HepG2 (cell line): ENCODE measurements around the gene NDST1. TPM values are rescaled to one million over a fixed set of nuclear protein-coding genes. Genes with fewer than 3 reads are reported as not detected.

ENCODE experiments used
- GATAD1 ChIP-seq: IDR thresholded peaks from 2 replicates; pipeline ENCODE4 v1.6.1; 2016; ENCODE audit warnings: missing genetic modification reagents, missing compliant biosample characterization
- KDM1A ChIP-seq: IDR thresholded peaks from 2 replicates; pipeline ENCODE4 v1.6.1; 2016; ENCODE audit warnings: missing compliant biosample characterization
- KDM5A ChIP-seq: fragments of 200-600 bp; sonication (generic); IDR thresholded peaks from 2 replicates; pipeline ENCODE4 v1.7.0; 2018; ENCODE audit warnings: antibody characterized with exemption, mild to moderate bottlenecking, low read length, borderline replicate concordance
- NCOA5 ChIP-seq: sonication (generic); formaldehyde crosslinking; IDR thresholded peaks from 2 replicates; pipeline ENCODE4 v1.4.0; 2020; ENCODE audit warnings: missing genetic modification reagents
- NONO ChIP-seq, 2 experiments: fragments of 450-650 bp in 1 of 2; sonication (generic) in 1 of 2; formaldehyde crosslinking in 1 of 2; IDR thresholded peaks in 1 of 2; conservative IDR thresholded peaks in 1 of 2; 2 replicates each; pipeline versions ENCODE4 v1.6.1 to v1.8.0; 2017 to 2022; ENCODE audit warnings: mild to moderate bottlenecking in 1 of 2, missing genetic modification reagents in 1 of 2, moderate library complexity in 1 of 2
- PHF8 ChIP-seq: sonication (generic); formaldehyde crosslinking; IDR thresholded peaks from 2 replicates; pipeline ENCODE4 v1.5.0; 2020; ENCODE audit warnings: missing genetic modification reagents
- REPIN1 ChIP-seq: sonication (generic); formaldehyde crosslinking; IDR thresholded peaks from 2 replicates; pipeline ENCODE4 v1.8.0; 2022; ENCODE audit warnings: missing genetic modification reagents, low read depth, mild to moderate bottlenecking, borderline replicate concordance
- SOX13 ChIP-seq, 3 experiments: fragments of 450-650 bp in 1 of 3; sonication (generic) in 1 of 3; formaldehyde crosslinking in 1 of 3; IDR thresholded peaks in 2 of 3; conservative IDR thresholded peaks in 1 of 3; 2 replicates each; pipeline versions ENCODE4 v1.5.0 to v1.6.1; 2016 to 2020; ENCODE audit warnings: antibody characterized with exemption in 1 of 3, mild to moderate bottlenecking in 1 of 3, missing compliant biosample characterization in 1 of 3, missing genetic modification reagents in 1 of 3, moderate library complexity in 1 of 3
- ZBTB7A ChIP-seq: sonication (generic); formaldehyde crosslinking; IDR thresholded peaks from 2 replicates; pipeline ENCODE4 v1.8.0; 2022; ENCODE audit warnings: mild to moderate bottlenecking, missing genetic modification reagents
- ZFX ChIP-seq: sonication (generic); formaldehyde crosslinking; IDR thresholded peaks from 2 replicates; pipeline ENCODE4 v1.4.0; 2020; ENCODE audit warnings: mild to moderate bottlenecking, low read depth, missing genetic modification reagents, moderate library complexity
- ZNF20 ChIP-seq: sonication (generic); formaldehyde crosslinking; IDR thresholded peaks from 2 replicates; pipeline ENCODE4 v1.4.0; 2020; ENCODE audit warnings: mild to moderate bottlenecking, moderate library complexity, missing genetic modification reagents
- ZNF773 ChIP-seq: sonication (generic); formaldehyde crosslinking; IDR thresholded peaks from 2 replicates; pipeline ENCODE4 v1.4.0; 2020; ENCODE audit warnings: missing genetic modification reagents, borderline replicate concordance
- polyA plus RNA-seq, 8 experiments: library from polyadenylated mRNA; depleted of rRNA in 3 of 8; stranded (reverse) in 7 of 8; unstranded in 1 of 8; fragments of >200 nt; fragmentation: Illumina TruSeq in 4 of 8; extraction: Trizol in 4 of 8; gene quantifications; 2 replicates each; pipeline versions ENCODE4 v1.2.1 to v1.2.3, GENCODE V29; 2011 to 2016; ENCODE audit warnings: low read depth in 4 of 8, missing spikeins in 1 of 8, mixed read lengths in 1 of 8; ENCODE audit not compliant: insufficient read depth in 1 of 8
- total RNA-seq, 5 experiments: library from RNA; depleted of rRNA; stranded (reverse); fragments of >200 nt; fragmentation: Illumina TruSeq; extraction: Trizol; gene quantifications; 2 replicates each; pipeline ENCODE4 v1.2.3, GENCODE V29; 2016; ENCODE audit warnings: low read depth in 1 of 5
- TF ChIP-seq, protein P1 (sequence below): sonication (generic); formaldehyde crosslinking; IDR thresholded peaks from one replicate; pipeline ENCODE4 v1.5.1; 2020; ENCODE audit warnings: mild to moderate bottlenecking, missing genetic modification reagents; ENCODE audit errors: not compliant biosample characterization
- TF ChIP-seq, protein P2 (sequence below): sonication (generic); formaldehyde crosslinking; IDR thresholded peaks from 2 replicates; pipeline ENCODE4 v1.4.0; 2020; ENCODE audit warnings: missing genetic modification reagents, borderline replicate concordance

The NDST1 gene
- total and polyA plus RNA-seq, 2 of the 13 experiments (the other 11 are each of a cell fraction or from before 2014, with no cell fraction given), result 23.8 to 26.2 TPM

DNA sequence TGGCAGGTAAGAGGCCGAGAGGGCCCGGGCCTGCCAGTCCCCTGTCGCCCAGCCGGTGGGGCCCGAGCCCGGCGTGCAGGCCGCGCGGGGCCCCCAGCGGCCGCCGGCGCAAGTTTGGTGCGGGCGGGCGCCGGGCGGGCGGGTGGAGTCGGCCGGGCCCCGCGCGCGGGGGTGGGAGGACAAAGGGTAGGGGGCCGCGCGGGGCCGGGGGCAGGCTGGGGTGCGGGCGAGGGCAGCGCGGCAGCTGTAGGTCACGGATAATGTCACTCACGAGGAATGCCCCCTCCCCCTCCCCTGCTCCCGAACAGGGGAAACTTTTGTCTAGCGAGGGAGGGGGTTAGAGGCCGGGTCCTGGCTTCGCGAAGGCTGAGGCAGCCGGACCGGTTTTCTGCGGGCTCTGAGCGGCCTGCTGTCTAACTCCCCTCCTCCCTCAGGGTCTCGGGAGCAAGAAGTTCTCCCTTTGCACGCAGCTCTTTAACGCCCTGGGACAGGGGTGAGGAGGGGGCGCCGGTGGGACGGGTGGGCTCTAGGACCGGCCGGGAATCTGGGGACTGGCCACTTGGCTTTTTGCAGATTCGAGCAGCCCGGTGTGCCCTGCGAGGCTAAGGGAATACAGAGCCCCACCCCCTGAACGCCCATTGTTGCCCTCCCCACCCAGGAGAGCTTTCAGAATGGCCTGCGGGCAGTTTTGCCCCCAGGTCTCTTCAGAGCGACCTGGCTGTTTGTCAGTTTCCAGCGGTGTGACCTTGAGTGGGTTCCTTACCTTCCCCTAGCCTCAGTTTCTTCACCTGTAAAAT is 21.3 kb upstream of the NDST1 start (continued):
- TF ChIP-seq ZNF20 (CRISPR knock-in tag) (no peak), NONO (IDR thresholded peaks at IDR 0.05) (no peak), NONO (CRISPR knock-in tag; conservative IDR thresholded peaks at IDR 0.05) (0 out of 2 replicates have a peak, but pooled peaks have one; percentile 30), KDM5A (peak; percentile 50; the same call in 1 of the 2 replicates), ZBTB7A (CRISPR knock-in tag) (0 out of 2 replicates have a peak, but pooled peaks have one; percentile 61), PHF8 (CRISPR knock-in tag) (peak; percentile 49), KDM1A (CRISPR knock-in tag) (peak; percentile 93), SOX13 (IDR thresholded peaks at IDR 0.05) (no peak), SOX13 (CRISPR knock-in tag; conservative IDR thresholded peaks at IDR 0.05 in 1 of 2, IDR thresholded peaks at IDR 0.05 in 1 of 2) (peak in 1 of 2 experiments; percentile 28; a peak in 1 of 4 replicates), ZNF773 (CRISPR knock-in tag) (no peak), REPIN1 (CRISPR knock-in tag) (0 out of 2 replicates have a peak, but pooled peaks have one; percentile 31), GATAD1 (no peak; the same call in 1 of the 2 replicates), NCOA5 (CRISPR knock-in tag) (no peak), ZFX (peak; percentile 41; the same call in 1 of the 2 replicates)
- TF ChIP-seq, protein P1, sequence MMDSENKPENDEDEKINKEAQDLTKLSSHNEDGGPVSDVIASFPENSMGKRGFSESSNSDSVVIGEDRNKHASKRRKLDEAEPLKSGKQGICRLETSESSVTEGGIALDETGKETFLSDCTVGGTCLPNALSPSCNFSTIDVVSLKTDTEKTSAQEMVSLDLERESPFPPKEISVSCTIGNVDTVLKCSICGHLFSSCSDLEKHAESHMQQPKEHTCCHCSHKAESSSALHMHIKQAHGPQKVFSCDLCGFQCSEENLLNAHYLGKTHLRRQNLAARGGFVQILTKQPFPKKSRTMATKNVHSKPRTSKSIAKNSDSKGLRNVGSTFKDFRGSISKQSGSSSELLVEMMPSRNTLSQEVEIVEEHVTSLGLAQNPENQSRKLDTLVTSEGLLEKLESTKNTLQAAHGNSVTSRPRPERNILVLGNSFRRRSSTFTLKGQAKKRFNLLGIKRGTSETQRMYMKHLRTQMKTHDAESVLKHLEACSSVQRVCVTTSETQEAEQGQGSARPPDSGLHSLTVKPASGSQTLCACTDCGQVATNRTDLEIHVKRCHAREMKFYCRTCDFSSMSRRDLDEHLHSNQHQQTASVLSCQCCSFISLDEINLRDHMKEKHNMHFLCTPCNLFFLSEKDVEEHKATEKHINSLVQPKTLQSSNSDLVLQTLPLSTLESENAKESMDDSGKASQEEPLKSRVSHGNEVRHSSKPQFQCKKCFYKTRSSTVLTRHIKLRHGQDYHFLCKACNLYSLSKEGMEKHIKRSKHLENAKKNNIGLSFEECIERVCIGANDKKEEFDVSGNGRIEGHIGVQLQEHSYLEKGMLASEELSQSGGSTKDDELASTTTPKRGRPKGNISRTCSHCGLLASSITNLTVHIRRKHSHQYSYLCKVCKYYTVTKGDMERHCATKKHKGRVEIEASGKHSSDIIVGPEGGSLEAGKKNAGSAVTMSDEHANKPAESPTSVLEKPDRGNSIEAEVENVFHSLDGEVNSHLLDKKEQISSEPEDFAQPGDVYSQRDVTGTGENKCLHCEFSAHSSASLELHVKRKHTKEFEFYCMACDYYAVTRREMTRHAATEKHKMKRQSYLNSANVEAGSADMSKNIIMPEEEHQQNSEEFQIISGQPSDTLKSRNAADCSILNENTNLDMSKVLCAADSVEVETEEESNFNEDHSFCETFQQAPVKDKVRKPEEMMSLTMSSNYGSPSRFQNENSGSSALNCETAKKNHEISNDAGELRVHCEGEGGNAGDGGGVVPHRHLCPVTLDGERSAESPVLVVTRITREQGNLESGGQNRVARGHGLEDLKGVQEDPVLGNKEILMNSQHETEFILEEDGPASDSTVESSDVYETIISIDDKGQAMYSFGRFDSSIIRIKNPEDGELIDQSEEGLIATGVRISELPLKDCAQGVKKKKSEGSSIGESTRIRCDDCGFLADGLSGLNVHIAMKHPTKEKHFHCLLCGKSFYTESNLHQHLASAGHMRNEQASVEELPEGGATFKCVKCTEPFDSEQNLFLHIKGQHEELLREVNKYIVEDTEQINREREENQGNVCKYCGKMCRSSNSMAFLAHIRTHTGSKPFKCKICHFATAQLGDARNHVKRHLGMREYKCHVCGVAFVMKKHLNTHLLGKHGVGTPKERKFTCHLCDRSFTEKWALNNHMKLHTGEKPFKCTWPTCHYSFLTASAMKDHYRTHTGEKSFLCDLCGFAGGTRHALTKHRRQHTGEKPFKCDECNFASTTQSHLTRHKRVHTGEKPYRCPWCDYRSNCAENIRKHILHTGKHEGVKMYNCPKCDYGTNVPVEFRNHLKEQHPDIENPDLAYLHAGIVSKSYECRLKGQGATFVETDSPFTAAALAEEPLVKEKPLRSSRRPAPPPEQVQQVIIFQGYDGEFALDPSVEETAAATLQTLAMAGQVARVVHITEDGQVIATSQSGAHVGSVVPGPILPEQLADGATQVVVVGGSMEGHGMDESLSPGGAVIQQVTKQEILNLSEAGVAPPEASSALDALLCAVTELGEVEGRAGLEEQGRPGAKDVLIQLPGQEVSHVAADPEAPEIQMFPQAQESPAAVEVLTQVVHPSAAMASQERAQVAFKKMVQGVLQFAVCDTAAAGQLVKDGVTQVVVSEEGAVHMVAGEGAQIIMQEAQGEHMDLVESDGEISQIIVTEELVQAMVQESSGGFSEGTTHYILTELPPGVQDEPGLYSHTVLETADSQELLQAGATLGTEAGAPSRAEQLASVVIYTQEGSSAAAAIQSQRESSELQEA (CRISPR knock-in tag), result no peak
- TF ChIP-seq, protein P2, sequence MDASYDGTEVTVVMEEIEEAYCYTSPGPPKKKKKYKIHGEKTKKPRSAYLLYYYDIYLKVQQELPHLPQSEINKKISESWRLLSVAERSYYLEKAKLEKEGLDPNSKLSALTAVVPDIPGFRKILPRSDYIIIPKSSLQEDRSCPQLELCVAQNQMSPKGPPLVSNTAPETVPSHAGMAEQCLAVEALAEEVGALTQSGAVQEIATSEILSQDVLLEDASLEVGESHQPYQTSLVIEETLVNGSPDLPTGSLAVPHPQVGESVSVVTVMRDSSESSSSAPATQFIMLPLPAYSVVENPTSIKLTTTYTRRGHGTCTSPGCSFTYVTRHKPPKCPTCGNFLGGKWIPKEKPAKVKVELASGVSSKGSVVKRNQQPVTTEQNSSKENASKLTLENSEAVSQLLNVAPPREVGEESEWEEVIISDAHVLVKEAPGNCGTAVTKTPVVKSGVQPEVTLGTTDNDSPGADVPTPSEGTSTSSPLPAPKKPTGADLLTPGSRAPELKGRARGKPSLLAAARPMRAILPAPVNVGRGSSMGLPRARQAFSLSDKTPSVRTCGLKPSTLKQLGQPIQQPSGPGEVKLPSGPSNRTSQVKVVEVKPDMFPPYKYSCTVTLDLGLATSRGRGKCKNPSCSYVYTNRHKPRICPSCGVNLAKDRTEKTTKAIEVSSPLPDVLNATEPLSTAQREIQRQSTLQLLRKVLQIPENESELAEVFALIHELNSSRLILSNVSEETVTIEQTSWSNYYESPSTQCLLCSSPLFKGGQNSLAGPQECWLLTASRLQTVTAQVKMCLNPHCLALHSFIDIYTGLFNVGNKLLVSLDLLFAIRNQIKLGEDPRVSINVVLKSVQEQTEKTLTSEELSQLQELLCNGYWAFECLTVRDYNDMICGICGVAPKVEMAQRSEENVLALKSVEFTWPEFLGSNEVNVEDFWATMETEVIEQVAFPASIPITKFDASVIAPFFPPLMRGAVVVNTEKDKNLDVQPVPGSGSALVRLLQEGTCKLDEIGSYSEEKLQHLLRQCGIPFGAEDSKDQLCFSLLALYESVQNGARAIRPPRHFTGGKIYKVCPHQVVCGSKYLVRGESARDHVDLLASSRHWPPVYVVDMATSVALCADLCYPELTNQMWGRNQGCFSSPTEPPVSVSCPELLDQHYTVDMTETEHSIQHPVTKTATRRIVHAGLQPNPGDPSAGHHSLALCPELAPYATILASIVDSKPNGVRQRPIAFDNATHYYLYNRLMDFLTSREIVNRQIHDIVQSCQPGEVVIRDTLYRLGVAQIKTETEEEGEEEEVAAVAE (CRISPR knock-in tag), result peak; percentile 31; the same call in 1 of the 2 replicates
